ENCODE data around the gene CAMTA1.

The CAMTA1 gene

GRCh38 chr1:7624791-7625355, 839.6 kb downstream of the CAMTA1 start:
- H3K4me1 Mint-ChIP-seq: no peaks in the 10 kb centered on the region
- H3K9me3 Mint-ChIP-seq: no peaks in the 10 kb centered on the region
- H3K36me3 Mint-ChIP-seq: no peaks in the 10 kb centered on the region
- no peak for ATAC-seq
- peaks cover 49% of the 10 kb centered on the region for H3K27me3 Mint-ChIP-seq
- no peak overlapping the region for H3K27ac Mint-ChIP-seq
- H3K4me3 Mint-ChIP-seq: no peak overlapping the region

GRCh38 chr1:7625401-7625800, 840.1 kb downstream of the CAMTA1 start:
- no peaks in the 10 kb centered on the region for H3K9me3 Mint-ChIP-seq
- no peak for ATAC-seq
- peaks cover 49% of the 10 kb centered on the region for H3K27me3 Mint-ChIP-seq
- no peaks in the 10 kb centered on the region for H3K36me3 Mint-ChIP-seq
- no peaks in the 10 kb centered on the region for H3K4me1 Mint-ChIP-seq
- H3K4me3 Mint-ChIP-seq: no peak overlapping the region
- H3K27ac Mint-ChIP-seq: no peak overlapping the region

GRCh38 chr1:7628273-7628672, 843.0 kb downstream of the CAMTA1 start:
- Mint-ChIP-seq H3K4me3 (no peak overlapping the region), H3K27ac (no peak overlapping the region), H3K27me3 (peaks cover 58% of the 10 kb centered on the region), H3K9me3 (no peaks in the 10 kb centered on the region), H3K36me3 (no peaks in the 10 kb centered on the region), H3K4me1 (no peaks in the 10 kb centered on the region)
- no peak for ATAC-seq

GRCh38 chr1:7629011-7629410, 843.8 kb downstream of the CAMTA1 start:
- Mint-ChIP-seq H3K27me3 (peaks cover 63% of the 10 kb centered on the region), H3K36me3 (no peaks in the 10 kb centered on the region), H3K4me3 (no peak overlapping the region), H3K9me3 (no peaks in the 10 kb centered on the region), H3K4me1 (no peaks in the 10 kb centered on the region), H3K27ac (no peak overlapping the region)
- no peak for ATAC-seq

GRCh38 chr1:7629465-7630195, 844.4 kb downstream of the CAMTA1 start:
- H3K9me3 Mint-ChIP-seq: no peaks in the 10 kb centered on the region
- H3K36me3 Mint-ChIP-seq: no peaks in the 10 kb centered on the region
- ATAC-seq: no peak
- H3K27me3 Mint-ChIP-seq: peaks cover 63% of the 10 kb centered on the region
- no peaks in the 10 kb centered on the region for H3K4me1 Mint-ChIP-seq
- no peak overlapping the region for H3K27ac Mint-ChIP-seq
- H3K4me3 Mint-ChIP-seq: no peak overlapping the region

- Mint-ChIP-seq H3K4me3 (no peak overlapping the region), H3K36me3 (no peaks in the 10 kb centered on the region), H3K4me1 (no peaks in the 10 kb centered on the region), H3K9me3 (no peaks in the 10 kb centered on the region), H3K27ac (no peak overlapping the region), H3K27me3 (peaks cover 62% of the 10 kb centered on the region)
- ATAC-seq: no peak
Measured at GRCh38 chr1:7630378-7630777, 845.1 kb downstream of the CAMTA1 start.

- Mint-ChIP-seq H3K4me3 (no peak overlapping the region), H3K27ac (no peak overlapping the region), H3K36me3 (no peaks in the 10 kb centered on the region), H3K27me3 (peaks cover 61% of the 10 kb centered on the region), H3K9me3 (no peaks in the 10 kb centered on the region), H3K4me1 (no peaks in the 10 kb centered on the region)
- ATAC-seq: no peak
Measured at GRCh38 chr1:7632176-7632575, 846.9 kb downstream of the CAMTA1 start.

GRCh38 chr1:7632681-7633080, 847.4 kb downstream of the CAMTA1 start:
- no peaks in the 10 kb centered on the region for H3K36me3 Mint-ChIP-seq
- ATAC-seq: no peak
- H3K9me3 Mint-ChIP-seq: no peaks in the 10 kb centered on the region
- H3K27me3 Mint-ChIP-seq: peaks cover 61% of the 10 kb centered on the region
- no peak overlapping the region for H3K27ac Mint-ChIP-seq
- H3K4me3 Mint-ChIP-seq: no peak overlapping the region
- H3K4me1 Mint-ChIP-seq: no peaks in the 10 kb centered on the region

GRCh38 chr1:7633506-7634245, 848.4 kb downstream of the CAMTA1 start:
- Mint-ChIP-seq H3K27me3 (peaks cover 61% of the 10 kb centered on the region), H3K4me1 (no peaks in the 10 kb centered on the region), H3K4me3 (no peak overlapping the region), H3K36me3 (no peaks in the 10 kb centered on the region), H3K9me3 (no peaks in the 10 kb centered on the region), H3K27ac (no peak overlapping the region)
- no peak for ATAC-seq

GRCh38 chr1:7634546-7635240, 849.4 kb downstream of the CAMTA1 start:
- Mint-ChIP-seq H3K27ac (no peak overlapping the region), H3K4me1 (no peaks in the 10 kb centered on the region), H3K27me3 (peaks cover 55% of the 10 kb centered on the region), H3K36me3 (no peaks in the 10 kb centered on the region), H3K9me3 (no peaks in the 10 kb centered on the region), H3K4me3 (no peak overlapping the region)
- no peak for ATAC-seq

- ATAC-seq: no peak
- Mint-ChIP-seq H3K36me3 (no peaks in the 10 kb centered on the region), H3K4me1 (no peaks in the 10 kb centered on the region), H3K27me3 (peaks cover 33% of the 10 kb centered on the region), H3K27ac (no peak overlapping the region), H3K9me3 (no peaks in the 10 kb centered on the region), H3K4me3 (no peak overlapping the region)
Measured at GRCh38 chr1:7636795-7637526, 851.7 kb downstream of the CAMTA1 start.

GRCh38 chr1:7638078-7638477, 852.8 kb downstream of the CAMTA1 start:
- H3K36me3 Mint-ChIP-seq: no peaks in the 10 kb centered on the region
- ATAC-seq: no peak
- H3K4me1 Mint-ChIP-seq: no peaks in the 10 kb centered on the region
- H3K4me3 Mint-ChIP-seq: no peak overlapping the region
- H3K27ac Mint-ChIP-seq: no peak overlapping the region
- H3K9me3 Mint-ChIP-seq: no peaks in the 10 kb centered on the region
- peaks cover 22% of the 10 kb centered on the region for H3K27me3 Mint-ChIP-seq

GRCh38 chr1:7639435-7640131, 854.3 kb downstream of the CAMTA1 start:
- H3K9me3 Mint-ChIP-seq: no peaks in the 10 kb centered on the region
- peaks cover 7% of the 10 kb centered on the region for H3K27me3 Mint-ChIP-seq
- H3K36me3 Mint-ChIP-seq: no peaks in the 10 kb centered on the region
- no peaks in the 10 kb centered on the region for H3K4me1 Mint-ChIP-seq
- no peak overlapping the region for H3K4me3 Mint-ChIP-seq
- ATAC-seq: no peak
- H3K27ac Mint-ChIP-seq: no peak overlapping the region

GRCh38 chr1:7640350-7640749, 855.1 kb downstream of the CAMTA1 start:
- H3K27me3 Mint-ChIP-seq: no peaks in the 10 kb centered on the region
- no peaks in the 10 kb centered on the region for H3K36me3 Mint-ChIP-seq

More at GRCh38 chr1:7640350-7640749, 855.1 kb downstream of the CAMTA1 start:
- no peaks in the 10 kb centered on the region for H3K4me1 Mint-ChIP-seq
- no peak overlapping the region for H3K27ac Mint-ChIP-seq
- H3K4me3 Mint-ChIP-seq: no peak overlapping the region
- no peak for ATAC-seq
- no peaks in the 10 kb centered on the region for H3K9me3 Mint-ChIP-seq
